Measurements from ENCODE around the gene TMEM208.

TMEM208 gene

DNA sequence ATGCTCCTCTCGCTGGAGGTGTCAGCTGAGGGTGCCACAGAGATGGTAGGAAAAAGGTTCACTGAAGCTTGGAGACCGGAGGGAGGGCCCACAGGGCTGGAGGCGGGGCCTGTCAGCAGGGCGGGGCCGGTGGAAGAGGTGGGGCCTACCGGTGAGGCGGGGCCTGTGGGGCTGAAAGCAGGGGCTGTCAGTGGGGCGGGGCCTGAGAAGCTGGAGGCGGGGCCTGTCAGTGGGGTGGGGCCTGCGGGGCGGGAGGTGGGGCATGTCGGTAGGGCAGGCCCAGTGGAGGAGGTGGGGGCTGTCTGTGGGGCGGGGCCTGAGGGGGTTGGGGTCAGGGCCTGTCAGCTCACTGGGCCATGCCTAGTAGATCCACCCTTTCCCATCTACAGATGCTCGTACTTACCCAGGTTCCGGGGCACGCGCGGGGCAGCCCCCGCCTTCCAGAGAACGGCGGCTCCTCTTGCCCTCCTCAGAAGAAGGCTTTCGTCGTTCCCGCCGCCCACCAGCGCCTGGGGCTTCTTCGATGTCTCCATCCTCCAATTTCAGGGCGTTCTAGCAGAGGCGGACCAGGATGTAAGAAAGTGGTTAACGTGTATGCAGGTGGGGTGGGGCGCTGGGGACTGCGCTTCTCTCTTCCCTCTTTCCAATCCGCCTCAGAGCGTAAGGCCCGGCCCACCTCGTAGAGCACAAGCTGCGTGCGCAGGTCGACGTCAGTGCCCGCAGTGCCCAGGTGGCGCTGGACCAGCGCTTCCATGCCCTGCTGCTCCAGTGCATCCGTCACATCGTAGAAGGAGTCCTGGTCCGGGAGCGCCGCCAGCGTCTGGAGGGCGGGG is 9.8 kb downstream of the TMEM208 start:
- DNase-seq (ENCODE audit: low read depth in 2 of 2) = peak in 1 of 2 donors; percentile 45

DNA sequence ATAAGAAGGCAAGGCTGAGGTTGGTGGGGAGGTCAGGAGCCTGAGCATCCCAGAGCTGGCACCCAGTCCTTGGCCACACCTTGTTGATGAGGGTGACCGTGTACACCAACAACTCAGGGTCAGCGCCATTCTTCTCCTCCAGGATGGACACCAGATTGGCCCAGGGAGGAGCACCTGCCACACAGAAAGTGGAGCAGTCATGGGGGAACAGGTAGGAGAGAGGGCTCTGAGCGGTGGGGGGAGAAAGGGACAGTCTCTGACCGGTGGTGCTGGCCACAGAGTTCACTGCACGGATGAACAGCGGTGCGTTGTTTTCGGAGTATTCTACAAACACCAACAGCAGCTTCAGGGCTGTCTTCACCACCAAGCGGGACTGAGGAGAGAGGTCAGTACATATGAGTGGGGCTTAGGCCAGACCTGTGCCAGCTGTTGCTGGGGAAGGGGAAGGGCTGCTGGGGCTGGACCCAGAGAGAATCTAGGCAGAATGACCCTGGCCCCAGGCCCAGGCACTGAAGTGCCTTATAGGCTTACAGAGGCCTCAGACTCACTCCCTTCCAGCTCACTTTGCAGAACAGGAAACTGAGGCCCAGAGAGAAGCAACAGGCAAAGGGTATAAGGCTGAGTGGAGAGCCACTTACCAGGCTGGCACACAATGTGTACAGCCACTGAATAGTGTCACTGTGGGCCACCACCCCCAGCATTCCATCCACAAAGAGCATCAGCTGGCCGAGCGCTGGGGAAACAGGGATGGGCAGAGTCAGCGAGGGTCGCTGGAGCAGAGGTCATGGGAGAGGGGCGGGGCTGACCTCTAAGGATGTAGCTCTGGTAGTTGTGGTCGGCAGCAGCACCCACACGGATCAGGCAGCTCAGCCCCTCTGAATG is 10.7 kb downstream of the TMEM208 start:
- no peak for DNase-seq (ENCODE audit: low read depth in 2 of 2)

DNA sequence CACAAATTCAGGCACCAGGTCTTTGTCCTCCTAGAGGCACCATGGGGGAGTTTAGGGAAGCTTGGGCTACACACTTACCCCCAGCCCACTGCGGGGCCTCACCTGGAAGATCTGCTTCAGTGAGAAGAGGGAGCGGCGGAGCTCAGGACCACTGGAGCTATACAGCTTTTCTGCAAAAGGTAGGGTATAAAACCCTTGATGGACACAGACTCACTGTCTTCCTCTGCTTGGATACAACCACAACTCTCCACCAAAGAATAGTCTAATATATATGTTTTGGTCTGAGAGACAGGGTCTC is 11.3 kb downstream of the TMEM208 start:
- DNase-seq (ENCODE audit: low read depth in 2 of 2) = no peak

DNA sequence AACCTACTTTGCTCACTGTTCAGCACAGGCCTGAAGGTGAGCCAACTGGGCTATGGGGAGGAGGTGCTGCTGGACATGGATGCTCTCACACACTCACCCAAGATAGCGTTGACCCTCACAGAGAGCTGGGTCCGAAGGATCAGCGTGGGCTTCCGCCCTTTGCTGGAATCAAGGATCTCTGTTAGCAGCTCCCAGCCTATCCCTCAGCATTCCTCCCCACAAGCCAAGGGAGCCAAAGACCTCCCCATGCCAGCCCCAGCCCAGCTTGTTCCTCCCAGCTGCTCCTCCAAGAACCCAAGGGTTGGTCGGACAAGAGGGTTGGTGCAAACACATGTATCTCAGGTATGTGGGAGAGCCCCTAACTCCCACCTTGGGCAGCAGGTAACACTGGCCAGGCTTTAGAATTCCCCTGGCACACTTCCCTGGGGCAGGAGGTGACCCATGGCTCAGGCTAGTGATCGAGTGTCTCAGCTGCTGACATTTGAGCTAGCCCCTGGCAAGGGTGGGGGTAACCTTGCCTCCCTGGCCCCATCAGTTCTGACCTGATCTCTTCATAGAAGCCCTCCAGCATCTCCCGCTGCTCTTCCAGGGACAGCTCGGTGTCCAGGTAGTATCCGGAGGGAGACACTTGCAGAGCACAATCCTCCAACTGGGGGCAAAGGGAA is 12.0 kb downstream of the TMEM208 start:
- no peak for DNase-seq (ENCODE audit: low read depth in 2 of 2)

DNA sequence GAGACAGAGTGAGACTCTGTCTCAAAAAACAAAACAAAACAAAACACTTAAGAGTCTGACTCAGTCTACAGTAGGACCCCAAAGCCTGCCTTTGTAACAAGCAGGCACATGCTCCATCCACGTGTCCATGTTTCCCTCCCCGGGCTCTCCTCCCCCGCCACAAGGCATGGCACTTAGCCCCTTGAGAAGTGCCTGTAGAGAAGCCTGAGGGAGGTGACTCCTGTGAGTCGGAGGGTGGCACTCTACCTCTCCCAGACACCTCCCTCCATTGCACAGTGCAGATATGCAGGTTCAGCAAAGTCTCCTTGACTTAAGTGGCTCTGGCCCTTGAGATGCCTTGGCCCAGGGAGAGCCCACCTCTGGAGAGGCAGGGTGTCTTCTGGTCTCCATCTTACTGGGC is 13.6 kb downstream of the TMEM208 start:
- DNase-seq (ENCODE audit: low read depth in 2 of 2) = no peak

DNA sequence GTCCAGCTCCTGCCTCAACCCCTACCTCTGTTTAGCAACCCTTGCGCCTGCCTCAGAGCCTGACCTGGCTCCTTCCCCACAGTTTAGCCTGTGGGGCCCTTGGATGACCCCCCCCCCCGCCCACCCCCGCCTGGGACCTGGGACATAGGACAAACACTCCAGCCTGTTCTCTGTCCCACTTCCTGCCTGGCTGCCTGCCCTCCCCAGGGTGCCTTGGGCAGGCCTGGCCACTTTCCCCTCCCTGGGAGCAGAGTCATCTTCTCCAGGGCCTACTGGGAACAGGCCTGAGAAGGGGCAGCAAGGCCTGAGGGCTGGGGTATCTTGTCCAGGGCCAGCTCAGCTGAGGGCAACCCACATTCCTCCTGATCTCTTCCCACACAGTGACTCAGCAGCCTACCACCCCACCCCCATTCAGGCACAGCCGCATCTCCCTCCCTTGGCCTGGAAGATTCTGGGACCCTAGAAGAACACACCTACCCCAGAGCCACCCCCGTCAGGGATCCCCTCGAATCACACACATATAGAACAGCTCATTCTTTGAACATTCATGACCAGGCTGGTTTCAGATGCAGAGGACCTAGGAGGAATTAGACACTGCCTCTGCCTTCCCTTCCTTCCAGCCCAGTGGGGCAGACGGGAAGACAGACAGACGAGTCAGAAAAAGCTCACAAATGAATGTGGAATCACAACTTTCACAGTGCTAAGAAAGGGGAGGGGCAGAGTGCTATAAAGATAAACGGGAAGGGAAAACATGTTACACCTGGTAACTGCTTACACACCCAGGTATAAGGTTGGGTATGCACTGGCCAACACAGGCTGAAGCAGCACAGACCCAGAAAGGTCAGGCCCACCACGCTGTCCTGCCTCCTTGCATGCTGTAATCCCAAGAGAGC is 14.3 kb downstream of the TMEM208 start:
- DNase-seq (ENCODE audit: low read depth in 2 of 2) = no peak

DNA sequence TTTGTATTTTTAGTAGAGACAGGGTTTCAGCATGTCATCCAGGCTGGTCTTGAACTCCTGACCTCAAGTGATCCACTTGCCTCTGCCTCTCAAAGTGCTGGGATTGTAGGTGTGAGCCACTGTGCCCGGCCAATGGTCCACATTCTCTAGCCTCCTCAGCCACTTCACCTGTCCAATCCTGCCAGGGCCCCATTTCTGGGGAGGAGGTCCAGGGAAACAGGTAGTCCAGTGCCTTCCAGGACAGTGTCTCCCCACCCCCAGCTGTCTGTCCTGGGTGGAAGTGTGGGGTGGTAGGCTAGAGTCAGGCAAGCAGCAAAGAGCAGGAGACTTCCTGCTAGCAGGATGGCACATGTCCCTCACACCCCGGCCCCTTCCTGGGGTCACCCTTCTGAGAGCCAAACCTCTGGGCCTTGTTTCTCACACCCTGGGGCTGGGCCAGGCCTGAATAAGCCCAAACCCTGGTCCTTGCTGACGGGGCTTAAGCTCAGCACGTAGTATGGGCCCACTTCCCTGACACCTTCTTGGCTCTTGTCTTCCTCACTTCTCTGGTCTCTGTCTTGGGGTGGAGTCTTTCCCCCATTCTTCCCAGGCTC is 15.3 kb downstream of the TMEM208 start:
- DNase-seq (ENCODE audit: low read depth in 2 of 2) = no peak

DNA sequence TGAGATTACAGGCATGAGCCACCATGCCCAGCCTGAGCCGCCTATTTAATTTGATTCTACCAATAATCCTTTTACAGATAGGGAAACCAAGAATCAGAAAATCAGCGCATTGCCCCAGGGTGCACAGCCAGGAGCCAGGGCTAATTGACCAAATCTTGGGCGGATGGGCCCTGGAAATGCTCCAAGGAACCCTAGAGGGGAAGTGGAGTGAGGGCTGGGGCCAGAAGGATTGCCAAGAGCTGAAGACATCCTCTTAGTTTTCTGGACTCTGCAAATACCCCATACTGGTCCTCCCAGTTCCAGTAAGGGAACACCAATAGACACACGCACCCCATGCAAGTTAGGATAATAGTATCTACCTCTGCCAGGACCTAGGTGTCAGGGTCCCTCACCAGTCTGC is 16.6 kb downstream of the TMEM208 start:
- no peak for DNase-seq (ENCODE audit: low read depth in 2 of 2)

DNA sequence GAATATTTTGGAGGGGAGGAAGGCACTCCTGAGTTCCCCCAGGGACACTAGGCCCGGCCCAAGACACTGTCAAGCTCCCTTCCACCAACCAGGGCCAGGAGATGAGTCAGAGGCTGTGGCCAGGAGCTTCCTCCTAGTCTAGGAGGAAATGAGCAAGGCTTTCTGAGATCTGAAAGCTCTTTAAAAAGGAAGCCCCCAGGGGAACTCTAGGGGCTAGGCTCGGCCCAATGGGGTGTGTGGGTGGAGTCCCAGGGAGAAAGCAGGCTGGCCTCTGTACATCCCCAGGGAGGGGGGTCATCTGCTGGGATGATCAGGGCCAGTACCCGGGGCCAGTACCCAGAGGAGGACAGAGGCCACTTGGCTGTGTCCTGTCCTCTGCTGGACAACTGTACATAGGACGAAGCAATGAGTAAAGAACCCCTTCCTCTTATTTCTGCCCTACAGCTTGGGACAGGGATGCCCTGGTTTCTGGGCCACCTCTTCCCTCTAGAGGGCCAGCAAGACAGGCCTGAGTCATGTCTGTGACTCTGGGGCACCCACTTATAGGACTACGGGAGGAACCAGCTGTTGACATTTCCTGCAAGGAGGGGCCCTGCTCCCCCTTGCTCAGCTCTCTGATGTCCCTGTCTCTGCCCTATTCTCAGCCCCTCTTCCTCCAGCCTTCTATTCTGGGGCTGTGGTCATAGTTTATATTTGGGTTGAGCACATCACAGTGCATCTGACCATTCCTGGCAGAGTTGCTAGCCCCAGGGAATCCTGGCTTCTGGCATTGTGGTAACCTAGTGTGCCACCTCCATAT is 17.7 kb downstream of the TMEM208 start:
- DNase-seq (ENCODE audit: low read depth in 2 of 2) = peak; percentile 62 to 67

DNA sequence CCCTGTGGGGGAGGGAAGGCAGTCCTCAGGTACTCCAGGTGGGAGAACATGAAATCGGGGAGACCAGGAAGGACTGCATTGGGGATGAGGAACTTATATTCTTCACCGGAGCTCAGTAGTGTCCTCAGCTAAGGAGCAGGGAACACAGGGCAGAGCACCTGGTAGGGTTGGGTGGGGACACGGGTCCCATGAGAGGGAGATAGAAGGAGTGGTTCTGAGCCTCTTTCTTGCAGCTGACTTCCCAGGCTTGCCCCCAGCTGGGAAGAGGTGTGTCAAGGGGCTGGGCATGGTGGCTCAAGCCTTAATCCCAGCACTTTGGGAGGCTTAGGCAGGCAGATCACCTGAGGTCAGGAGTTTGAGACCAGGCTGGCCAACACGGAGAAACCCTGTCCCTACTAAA is 18.3 kb downstream of the TMEM208 start:
- DNase-seq (ENCODE audit: low read depth in 2 of 2) = no peak

DNA sequence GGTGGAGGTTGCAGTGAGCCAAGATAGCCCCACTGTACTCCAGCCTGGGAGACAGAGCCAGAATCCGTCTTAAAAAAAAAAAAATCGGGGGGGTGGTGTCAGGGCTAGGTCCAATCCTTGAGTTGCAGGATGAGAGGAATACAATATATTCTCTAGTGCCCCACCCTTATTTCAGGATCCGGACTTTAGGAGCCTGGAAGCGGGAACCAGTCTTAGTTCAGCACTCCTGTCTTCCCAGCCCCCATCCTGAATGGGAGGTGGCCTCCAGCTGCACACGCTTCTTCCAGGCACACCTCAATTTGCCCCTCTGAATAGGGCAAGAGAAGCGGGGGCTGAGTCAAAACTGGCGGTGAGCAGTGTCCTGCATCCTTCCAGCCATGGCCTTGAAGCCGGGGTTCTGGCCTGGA is 18.7 kb downstream of the TMEM208 start:
- no peak for DNase-seq (ENCODE audit: low read depth in 2 of 2)

DNA sequence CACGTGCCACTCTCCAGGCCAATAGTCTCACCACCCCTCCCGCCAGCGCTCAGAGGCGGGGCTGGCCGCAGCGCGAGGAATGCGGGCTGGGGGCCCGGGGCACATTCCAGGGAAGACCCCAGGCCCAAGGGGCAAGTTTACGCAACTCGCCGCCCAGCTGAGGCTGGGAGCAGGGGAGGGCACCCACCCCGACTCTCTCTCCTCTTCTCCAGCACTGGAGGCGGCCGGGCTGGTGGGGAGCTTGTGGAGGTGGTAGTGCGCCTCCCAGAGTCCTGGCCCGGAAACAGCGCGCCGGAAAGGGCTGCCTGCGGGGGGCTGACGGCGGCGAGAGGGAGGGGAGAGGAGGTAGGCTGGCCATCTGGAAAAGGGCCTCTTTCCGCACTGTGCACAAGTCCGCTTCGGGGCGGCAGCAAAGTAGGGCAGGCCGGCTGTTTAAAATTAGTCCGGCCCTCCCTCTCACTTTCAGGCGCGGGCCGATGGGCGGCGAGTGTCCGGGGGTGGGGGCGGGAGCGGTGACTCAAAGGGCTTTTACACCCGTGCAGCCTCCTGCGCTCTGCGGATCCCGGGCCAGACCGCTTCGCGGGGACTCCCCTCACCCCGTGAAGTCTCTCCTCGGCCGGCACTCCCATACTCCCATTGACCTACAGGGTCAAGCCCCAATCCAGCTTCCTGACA is 19.3 kb downstream of the TMEM208 start:
- peak in 1 of 2 donors; percentile 35 for DNase-seq (ENCODE audit: low read depth in 2 of 2)

DNA sequence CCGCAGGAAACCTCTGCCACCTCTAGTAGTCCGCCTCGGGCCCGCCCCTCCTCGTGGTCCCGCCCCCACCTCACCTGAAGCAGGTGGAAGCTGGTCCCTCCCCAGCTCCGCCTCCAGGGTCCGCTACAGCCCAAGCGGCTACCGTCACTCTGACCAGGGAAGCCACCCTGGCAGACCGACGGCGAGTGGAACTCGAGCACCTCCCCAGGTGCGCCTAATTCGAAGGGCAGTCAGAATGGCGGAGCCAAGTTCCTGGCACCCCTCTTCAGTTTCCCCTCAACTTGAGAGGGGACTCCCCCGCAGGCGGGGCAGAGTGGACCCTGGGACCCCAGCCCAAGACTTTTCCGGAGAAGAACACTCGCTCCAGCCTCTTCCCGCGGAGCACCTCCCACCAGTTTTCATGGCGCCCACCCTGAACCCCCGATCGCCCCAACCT is 19.8 kb downstream of the TMEM208 start:
- peak in 1 of 2 donors; percentile 15 for DNase-seq (ENCODE audit: low read depth in 2 of 2)

DNA sequence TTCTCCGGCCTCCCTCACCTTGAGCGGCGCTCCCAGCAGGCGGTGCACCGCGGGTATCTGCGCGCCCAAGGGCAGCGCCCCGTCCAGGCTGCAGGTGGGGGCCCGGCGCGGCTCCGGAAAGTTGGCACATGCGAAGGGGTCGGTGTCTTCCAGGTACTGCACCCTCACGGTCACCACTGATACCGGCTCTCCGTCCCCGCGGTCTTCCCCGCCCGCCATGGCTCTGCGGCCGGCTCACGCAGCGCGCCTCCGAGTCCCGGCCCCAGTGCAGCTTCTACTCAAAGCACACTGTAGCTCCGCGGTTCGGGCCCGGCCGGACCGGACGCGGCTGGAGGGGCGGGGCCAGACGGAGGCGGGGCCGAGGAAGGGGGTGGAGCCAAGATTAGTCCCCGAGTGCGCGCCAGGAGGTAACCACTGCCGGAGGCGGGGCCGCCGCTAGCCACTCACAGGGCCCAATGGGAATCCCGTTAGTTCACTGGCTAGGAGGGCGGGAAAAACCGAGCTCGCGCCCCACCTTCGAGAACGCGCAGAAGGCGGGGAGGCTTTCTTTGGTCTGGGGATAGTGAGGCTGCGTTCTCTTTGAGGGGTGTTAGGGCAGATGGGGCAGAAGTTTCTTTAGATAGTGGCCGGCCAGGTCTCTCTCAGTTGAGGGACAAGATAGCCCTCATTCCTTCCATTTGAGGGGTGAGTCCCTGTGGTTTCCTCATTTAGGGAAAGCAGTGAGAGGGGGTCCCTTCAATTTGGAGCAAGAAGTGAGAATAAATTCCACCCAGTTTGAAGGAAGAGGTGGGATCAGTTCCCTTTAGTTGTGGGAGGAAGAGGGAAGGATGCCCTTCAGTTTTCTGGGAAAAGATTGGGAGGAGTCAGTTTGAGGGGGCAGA is 20.5 kb downstream of the TMEM208 start, which contains the start of gene FHOD1:
FHOD1 (minus strand) TSS at position 290 of the 881 bp plus-strand sequence; CDS start at position 219, 71 bp downstream.
- peak; percentile 93 to 95 for DNase-seq (ENCODE audit: low read depth in 2 of 2)

DNA sequence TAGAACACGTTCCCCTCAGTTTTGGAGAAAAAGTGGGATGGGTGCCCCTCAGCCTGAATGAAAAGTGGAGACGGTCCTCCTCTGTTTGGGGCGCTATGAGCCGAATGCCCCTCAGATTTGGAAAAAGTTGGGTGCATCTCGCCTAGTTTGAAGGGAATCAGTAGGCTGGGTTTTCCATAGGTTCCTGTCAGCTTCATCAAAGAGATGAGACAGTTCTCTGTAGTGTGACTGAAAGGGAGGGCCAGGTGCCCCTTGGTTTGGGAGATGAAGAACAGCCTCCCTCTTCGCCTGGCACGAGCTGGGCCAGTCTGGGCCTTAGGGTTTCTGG is 21.1 kb downstream of the TMEM208 start:
- no peak for DNase-seq (ENCODE audit: low read depth in 2 of 2)

DNA sequence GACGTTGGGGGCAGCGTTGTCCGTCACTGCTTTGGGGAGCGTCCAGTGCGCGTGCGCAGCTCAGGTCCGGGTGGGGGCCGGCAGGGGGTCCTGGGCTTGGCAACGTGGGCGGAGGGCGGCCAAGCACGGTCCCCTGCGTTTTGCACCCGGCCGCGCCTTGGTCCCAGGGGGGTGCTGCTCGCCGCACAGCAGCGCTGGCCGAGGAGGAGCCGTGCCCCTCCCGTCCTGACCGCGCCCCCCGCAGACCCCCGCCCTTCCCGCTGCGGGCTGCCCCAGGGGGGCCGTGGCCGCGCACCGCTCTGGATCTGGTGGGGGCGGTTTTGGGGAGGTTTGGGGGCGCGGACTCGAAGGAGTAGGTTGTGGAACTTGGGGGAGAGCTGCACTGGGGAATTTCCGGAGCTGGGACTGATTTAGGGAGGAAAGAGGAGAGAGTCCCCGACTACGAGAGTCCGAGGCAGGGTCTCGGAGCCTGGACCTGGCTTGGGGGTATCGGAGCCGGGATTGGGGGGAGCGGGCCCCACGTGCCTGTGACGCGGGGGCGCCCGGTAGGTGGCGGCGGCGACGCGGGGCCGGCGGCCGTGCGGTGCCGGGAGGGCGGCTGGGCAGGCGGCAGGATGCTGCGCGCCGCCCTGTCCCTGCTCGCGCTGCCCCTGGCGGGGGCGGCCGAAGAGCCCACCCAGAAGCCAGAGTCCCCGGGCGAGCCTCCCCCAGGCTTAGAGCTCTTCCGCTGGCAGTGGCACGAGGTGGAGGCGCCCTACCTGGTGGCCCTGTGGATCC is 21.7 kb downstream of the TMEM208 start, which contains the start of gene SLC9A5:
SLC9A5 (plus strand) TSS at position 579 of the 777 bp plus-strand sequence; CDS start at position 615, 36 bp downstream.
- DNase-seq (ENCODE audit: low read depth in 2 of 2) = no peak

DNA sequence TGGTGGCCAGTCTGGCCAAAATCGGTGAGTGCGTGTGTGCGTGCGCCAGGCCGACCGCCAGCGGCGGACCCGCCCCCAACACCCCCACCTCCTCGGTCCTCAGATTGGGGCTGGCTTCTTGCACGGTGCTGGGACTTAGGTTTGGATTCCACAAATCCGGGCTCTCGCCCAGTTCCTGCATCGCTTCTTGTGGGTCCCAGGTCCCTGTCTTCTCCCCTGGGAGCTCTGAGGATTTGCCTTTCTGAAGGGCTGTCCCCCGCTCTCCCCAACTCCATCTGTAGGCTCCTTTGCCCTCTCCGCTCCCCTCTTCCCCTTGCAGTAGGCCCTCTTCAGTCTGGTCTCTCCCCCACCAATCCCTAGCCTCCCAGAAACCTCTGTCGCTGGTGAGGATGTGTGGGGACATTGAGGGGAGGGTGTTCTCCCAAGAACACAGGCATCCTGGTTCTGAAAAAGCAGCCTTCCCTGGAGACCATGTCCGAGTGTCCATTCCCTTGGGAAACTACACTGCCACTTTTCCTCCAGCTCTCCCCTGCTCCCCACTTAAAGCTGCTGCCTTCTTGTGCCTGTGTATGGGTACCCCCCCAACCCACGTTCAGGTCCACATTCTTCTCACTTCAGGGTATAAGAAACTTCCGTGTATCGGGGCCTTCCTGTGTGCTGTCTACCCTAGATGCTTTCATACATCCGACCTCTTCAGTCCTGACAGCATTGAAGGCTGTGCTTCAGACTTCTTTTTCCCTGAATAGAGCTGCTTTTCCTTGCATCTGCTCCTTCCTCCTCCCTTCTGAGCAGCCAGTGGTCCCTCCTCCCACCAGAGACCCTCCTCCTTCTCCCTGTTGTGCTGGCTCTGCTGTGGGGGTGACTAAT is 22.5 kb downstream of the TMEM208 start:
- no peak for DNase-seq (ENCODE audit: low read depth in 2 of 2)

Data from stimulated activated CD8-positive, alpha-beta memory T cell treated with anti-CD3 and anti-CD28 coated beads, Interleukin-2, amount 100 ng/mL, for 1 hour (primary cell).